Small intestine (tissue), 7 donors: Measurements from ENCODE around the gene LTB4R. TPM values are rescaled to one million over a fixed set of nuclear protein-coding genes. Genes with fewer than 3 reads are reported as not detected.

Experiments used
- DNase-seq, 2 donors: peaks; one replicate each; pipeline versions ENCODE4 v3.0.0 to v3.0.0-alpha.2; 2013
- FAIRE-seq: peaks from 2 replicates; lab custom pipeline; 2012; peaks lifted over from hg19 to GRCh38; lab: Jason Lieb, UNC
- H3K27ac ChIP-seq, 3 donors: one replicate each; pipeline ENCODE4 v1.5.1; 2013; ENCODE audit warnings: low read length in 2 of 3, mild to moderate bottlenecking in 2 of 3, control low read depth in 1 of 3, inconsistent platforms in 1 of 3, low read depth in 1 of 3, moderate library complexity in 1 of 3
- H3K27me3 ChIP-seq, 3 donors: one replicate each; pipeline ENCODE4 v1.6.1; 2013; ENCODE audit warnings: low read length in 3 of 3, inconsistent platforms in 1 of 3; ENCODE audit not compliant: control insufficient read depth in 3 of 3, insufficient read depth in 3 of 3
- H3K36me3 ChIP-seq, 3 donors: one replicate each; pipeline ENCODE4 v1.6.1; 2013; ENCODE audit warnings: low read length in 3 of 3, inconsistent platforms in 1 of 3, low read depth in 1 of 3, mild to moderate bottlenecking in 1 of 3, moderate library complexity in 1 of 3; ENCODE audit not compliant: control insufficient read depth in 3 of 3, insufficient read depth in 2 of 3
- H3K4me1 ChIP-seq, 3 donors: one replicate each; pipeline ENCODE4 v1.6.1; 2013; ENCODE audit warnings: low read length in 2 of 3, inconsistent platforms in 1 of 3, low read depth in 1 of 3, mild to moderate bottlenecking in 1 of 3, moderate library complexity in 1 of 3; ENCODE audit not compliant: control insufficient read depth in 3 of 3, insufficient read depth in 2 of 3
- H3K4me3 ChIP-seq, 3 donors: one replicate each; pipeline ENCODE4 v1.5.1; 2013; ENCODE audit warnings: low read length in 3 of 3, control low read depth in 1 of 3, inconsistent platforms in 1 of 3, low read depth in 1 of 3, mild to moderate bottlenecking in 1 of 3, moderate library complexity in 1 of 3
- H3K9me3 ChIP-seq, 2 donors: one replicate each; pipeline ENCODE4 v1.6.1; 2013; ENCODE audit warnings: low read depth in 1 of 2, low read length in 1 of 2; ENCODE audit not compliant: control insufficient read depth in 2 of 2, insufficient read depth in 1 of 2
- WGBS, 3 donors: extraction: QIAGEN DNeasy Blood & Tissue Kit; methylation state at CpG; one replicate each; pipeline ENCODE4 v1.1.7; 2013; 5-methylcytosine and 5-hydroxymethylcytosine counted together
- polyA plus RNA-seq, 4 donors: library from polyadenylated mRNA; stranded (reverse) in 3 of 4; unstranded in 1 of 4; fragments of 200-250 nt in 3 of 4; fragments of 120-200 nt in 1 of 4; gene quantifications; one replicate each; pipeline versions ENCODE4 v1.2.1 to v1.2.3, GENCODE V29; 2013
- donor health status: healthy with polysubstance abuse.
- donor health status: control.
- donor health status: control.
- donor health status: Bipolar disorder and iron deficiency.
- donor health status: healthy.

LTB4R gene
- polyA plus RNA-seq, 4 donors = 5.1 to 37.0 (median 15.8) TPM

GRCh38 chr14:24281636-24282035 is 29.7 kb upstream of the LTB4R start:
- DNase-seq (no peak), FAIRE-seq (no peak)
- H3K4me1 ChIP-seq = no peaks in the 10 kb centered on the region
- no peak overlapping the region for H3K27ac ChIP-seq
- H3K36me3 ChIP-seq = peaks cover 0 to 5% (median 0%) of the 10 kb centered on the region in 3 donors
- no peaks in the 10 kb centered on the region for H3K27me3 ChIP-seq
- H3K9me3 ChIP-seq = no peaks in the 10 kb centered on the region
- WGBS, 3 donors = 91 to 95% (median 92%) methylated on average over 7 of the region's 7 CpGs
- no peak overlapping the region for H3K4me3 ChIP-seq

GRCh38 chr14:24282736-24283135 is 28.6 kb upstream of the LTB4R start:
- 68 to 81% (median 74%) methylated on average over 3 of the region's 3 CpGs for WGBS, 3 donors

GRCh38 chr14:24283796-24284460 is 27.4 kb upstream of the LTB4R start:
- FAIRE-seq = no peak
- H3K9me3 ChIP-seq = no peaks in the 10 kb centered on the region
- H3K27me3 ChIP-seq = no peaks in the 10 kb centered on the region
- peaks cover 0 to 10% (median 0%) of the 10 kb centered on the region in 3 donors for H3K36me3 ChIP-seq
- H3K27ac ChIP-seq = no peak overlapping the region
- H3K4me1 ChIP-seq = no peaks in the 10 kb centered on the region
- no peak for DNase-seq
- 87 to 93% (median 90%) methylated on average over 5 of the region's 5 CpGs for WGBS, 3 donors
- no peak overlapping the region for H3K4me3 ChIP-seq

More at GRCh38 chr14:24282736-24283135, 28.6 kb upstream of the LTB4R start:
- Histone ChIP-seq H3K4me3 (no peak overlapping the region), H3K4me1 (no peaks in the 10 kb centered on the region), H3K27me3 (no peaks in the 10 kb centered on the region), H3K9me3 (no peaks in the 10 kb centered on the region), H3K36me3 (peaks cover 0 to 5% (median 0%) of the 10 kb centered on the region in 3 donors), H3K27ac (no peak overlapping the region)
- FAIRE-seq (no peak), DNase-seq (no peak)

- no peak for FAIRE-seq
- Histone ChIP-seq H3K27ac (no peak overlapping the region), H3K36me3 (peaks cover 0 to 14% (median 0%) of the 10 kb centered on the region in 3 donors), H3K27me3 (no peaks in the 10 kb centered on the region), H3K4me1 (no peaks in the 10 kb centered on the region), H3K4me3 (no peak overlapping the region), H3K9me3 (no peaks in the 10 kb centered on the region)
- DNase-seq = no peak
- whole genome bisulfite sequencing, 3 donors = 81 to 92% (median 82%) methylated on average over 10 to 11 of the region's 11 CpGs
These were observed 26.7 kb upstream of the LTB4R start for GRCh38 chr14:24284501-24285035.

- 63 to 80% (median 79%) methylated on average over 4 of the region's 4 CpGs for WGBS, 3 donors
- Histone ChIP-seq H3K4me1 (no peaks in the 10 kb centered on the region), H3K27ac (no peak overlapping the region), H3K36me3 (peaks cover 0 to 22% (median 5%) of the 10 kb centered on the region in 3 donors), H3K27me3 (no peaks in the 10 kb centered on the region), H3K9me3 (no peaks in the 10 kb centered on the region), H3K4me3 (no peak overlapping the region)
- no peak for DNase-seq
- FAIRE-seq = no peak
These were observed 26.0 kb upstream of the LTB4R start for GRCh38 chr14:24285351-24285750.

GRCh38 chr14:24286996-24287395 is 24.3 kb upstream of the LTB4R start:
- Histone ChIP-seq H3K36me3 (peaks cover 5 to 39% (median 16%) of the 10 kb centered on the region in 3 donors), H3K9me3 (no peaks in the 10 kb centered on the region), H3K4me1 (no peaks in the 10 kb centered on the region), H3K4me3 (no peak overlapping the region), H3K27me3 (no peaks in the 10 kb centered on the region), H3K27ac (no peak overlapping the region)
- DNase-seq = no peak
- no peak for FAIRE-seq
- WGBS, 3 donors = 95 to 98% (median 95%) methylated on average over 5 of the region's 5 CpGs

- WGBS, 3 donors = 70 to 77% (median 73%) methylated on average over 6 of the region's 6 CpGs
- H3K4me3 ChIP-seq = no peak overlapping the region
- H3K9me3 ChIP-seq = no peaks in the 10 kb centered on the region
- peaks cover 5 to 55% (median 22%) of the 10 kb centered on the region in 3 donors for H3K36me3 ChIP-seq
- H3K4me1 ChIP-seq = no peaks in the 10 kb centered on the region
- no peak overlapping the region for H3K27ac ChIP-seq
- FAIRE-seq = no peak
- H3K27me3 ChIP-seq = no peaks in the 10 kb centered on the region
- no peak for DNase-seq
These were observed 21.5 kb upstream of the LTB4R start for GRCh38 chr14:24289649-24290280.

- 89 to 92% (median 91%) methylated on average over 9 of the region's 9 CpGs for WGBS, 3 donors
- DNase-seq (no peak), FAIRE-seq (no peak)
- Histone ChIP-seq H3K27ac (no peak overlapping the region), H3K4me3 (no peak overlapping the region), H3K27me3 (no peaks in the 10 kb centered on the region), H3K4me1 (no peaks in the 10 kb centered on the region), H3K36me3 (peaks cover 5 to 60% (median 22%) of the 10 kb centered on the region in 3 donors), H3K9me3 (no peaks in the 10 kb centered on the region)
These were observed 20.6 kb upstream of the LTB4R start for GRCh38 chr14:24290746-24291145.
